WTC11 (cell line): ENCODE results near the gene FUT8. TPM values are rescaled to one million over a fixed set of nuclear protein-coding genes. Genes with fewer than 3 reads are reported as not detected.

Experiments used
- ATAC-seq: fragments of 200-7000 bp; cut with Tn5 transposase; 2 replicates; pipeline ENCODE4 v1.10.0; 2021; ENCODE audit warnings: mild to moderate bottlenecking, moderate library complexity
- CTCF ChIA-PET: fragments of 300-600 bp; sonication (Branson Sonifier 250); formaldehyde crosslinking; loops from one replicate; lab custom pipeline; 2021; ENCODE audit warnings: antibody characterized with exemption; lab: Charles Lee
- POLR2A ChIA-PET: fragments of 350-600 bp; sonication (Branson Sonifier 250); formaldehyde crosslinking; loops from one replicate; lab custom pipeline; 2021; ENCODE audit warnings: antibody characterized with exemption; lab: Charles Lee
- DNase-seq: peaks from one replicate; pipeline ENCODE4 v3.0.0; 2021; ENCODE audit warnings: low spot score
- H3K27ac Mint-ChIP-seq: 2 replicates; pipeline ENCODE4 v1.8.0; 2021; ENCODE audit warnings: mixed read lengths
- H3K27me3 Mint-ChIP-seq: 2 replicates; pipeline ENCODE4 v1.8.0; 2021; ENCODE audit warnings: low read depth, mild to moderate bottlenecking, moderate library complexity, mixed read lengths
- H3K36me3 Mint-ChIP-seq: 2 replicates; pipeline ENCODE4 v1.8.0; 2021; ENCODE audit warnings: mixed read lengths
- H3K4me1 Mint-ChIP-seq: 2 replicates; pipeline ENCODE4 v1.8.0; 2022; ENCODE audit warnings: mixed read lengths
- H3K4me3 Mint-ChIP-seq: 2 replicates; pipeline ENCODE4 v1.8.0; 2021; ENCODE audit warnings: mild to moderate bottlenecking, moderate library complexity, mixed read lengths
- H3K9me3 Mint-ChIP-seq: 2 replicates; pipeline ENCODE4 v1.8.0; 2021; ENCODE audit warnings: mixed read lengths
- ATF1 ChIP-seq: sonication (generic); formaldehyde crosslinking; IDR thresholded peaks from 2 replicates; pipeline ENCODE4 v1.8.1; 2023; ENCODE audit warnings: mild to moderate bottlenecking, moderate library complexity, missing genetic modification reagents
- ATF3 ChIP-seq: sonication (generic); formaldehyde crosslinking; conservative IDR thresholded peaks from 2 replicates; pipeline ENCODE4 v1.8.1; 2022; ENCODE audit warnings: mild to moderate bottlenecking, missing genetic modification reagents
- CBFB ChIP-seq: sonication (generic); formaldehyde crosslinking; IDR thresholded peaks from 2 replicates; pipeline ENCODE4 v1.8.1; 2022; ENCODE audit warnings: mild to moderate bottlenecking, low read depth, missing genetic modification reagents
- CREB1 ChIP-seq: sonication (generic); formaldehyde crosslinking; IDR thresholded peaks from 2 replicates; pipeline ENCODE4 v1.8.0; 2023; ENCODE audit warnings: mild to moderate bottlenecking, missing genetic modification reagents
- EMX1 ChIP-seq: fragments of 250-450 bp; sonication (Bioruptor Pico); IDR thresholded peaks from 2 replicates; pipeline ENCODE4 v1.8.0; 2021; ENCODE audit warnings: mild to moderate bottlenecking
- ERG ChIP-seq: fragments of 250-450 bp; sonication (Bioruptor Pico); IDR thresholded peaks from 2 replicates; pipeline ENCODE4 v1.8.0; 2021; ENCODE audit warnings: mild to moderate bottlenecking
- FOXK1 ChIP-seq: sonication (generic); formaldehyde crosslinking; IDR thresholded peaks from 2 replicates; pipeline ENCODE4 v1.8.0; 2022; ENCODE audit warnings: mild to moderate bottlenecking, moderate library complexity, missing genetic modification reagents
- GRHL2 ChIP-seq: fragments of 250-450 bp; sonication (Bioruptor Pico); IDR thresholded peaks from 2 replicates; pipeline ENCODE4 v1.8.0; 2022; ENCODE audit warnings: mild to moderate bottlenecking, moderate library complexity; ENCODE audit not compliant: insufficient replicate concordance, severe bottlenecking
- IRF2 ChIP-seq: sonication (generic); formaldehyde crosslinking; IDR thresholded peaks from 2 replicates; pipeline ENCODE4 v1.8.0; 2022; ENCODE audit warnings: low read depth, missing genetic modification reagents, borderline replicate concordance
- MXD4 ChIP-seq: fragments of 250-450 bp; sonication (Bioruptor Pico); IDR thresholded peaks from 2 replicates; pipeline ENCODE4 v1.8.0; 2021; ENCODE audit warnings: mild to moderate bottlenecking, moderate library complexity, borderline replicate concordance
- NR1H2 ChIP-seq: sonication (generic); formaldehyde crosslinking; IDR thresholded peaks from 2 replicates; pipeline ENCODE4 v1.9.0; 2021; ENCODE audit warnings: mild to moderate bottlenecking, moderate library complexity, missing genetic modification reagents
- SOX15 ChIP-seq: fragments of 250-450 bp; sonication (Bioruptor Pico); IDR thresholded peaks from 2 replicates; pipeline ENCODE4 v1.9.0; 2021; ENCODE audit warnings: mild to moderate bottlenecking
- ZMAT4 ChIP-seq: fragments of 250-450 bp; sonication (Bioruptor Pico); IDR thresholded peaks from 2 replicates; pipeline ENCODE4 v1.9.0; 2021; ENCODE audit warnings: mild to moderate bottlenecking
- ZNF121 ChIP-seq: sonication (generic); formaldehyde crosslinking; IDR thresholded peaks from 2 replicates; pipeline ENCODE4 v1.8.0; 2023; ENCODE audit warnings: missing genetic modification reagents
- ZNF232 ChIP-seq: sonication (generic); formaldehyde crosslinking; IDR thresholded peaks from 2 replicates; pipeline ENCODE4 v1.8.0; 2022; ENCODE audit warnings: mild to moderate bottlenecking, missing genetic modification reagents
- ZNF512 ChIP-seq: sonication (generic); formaldehyde crosslinking; IDR thresholded peaks from 2 replicates; pipeline ENCODE4 v1.8.1; 2022; ENCODE audit warnings: missing genetic modification reagents, borderline replicate concordance
- ZNF671 ChIP-seq: fragments of 250-450 bp; sonication (Bioruptor Pico); IDR thresholded peaks from 2 replicates; pipeline ENCODE4 v1.8.0; 2021; ENCODE audit warnings: mild to moderate bottlenecking
- total RNA-seq: library from RNA; stranded (reverse); gene quantifications from 3 replicates; pipeline ENCODE4 v1.2.3, GENCODE V29; 2021
- TF ChIP-seq, protein P1 (sequence below): sonication (generic); formaldehyde crosslinking; IDR thresholded peaks from 2 replicates; pipeline ENCODE4 v1.8.0; 2023; ENCODE audit warnings: mild to moderate bottlenecking, missing genetic modification reagents
- TF ChIP-seq, protein P2 (sequence below): fragments of 250-450 bp; sonication (Bioruptor Pico); IDR thresholded peaks from 2 replicates; pipeline ENCODE4 v1.9.0; 2021; ENCODE audit warnings: mild to moderate bottlenecking
- TF ChIP-seq, protein P3 (sequence below): sonication (generic); formaldehyde crosslinking; IDR thresholded peaks from 2 replicates; pipeline ENCODE4 v1.8.0; 2023; ENCODE audit warnings: missing genetic modification reagents, mild to moderate bottlenecking, borderline replicate concordance

Gene FUT8
- total RNA-seq, 1 experiment from 2014 or later: 37.9 TPM

- Mint-ChIP-seq H3K27ac (no peak overlapping the region), H3K36me3 (peaks cover 4% of the 10 kb centered on the region), H3K4me3 (no peak overlapping the region), H3K4me1 (peaks cover 10% of the 10 kb centered on the region), H3K27me3 (no peaks in the 10 kb centered on the region), H3K9me3 (0 out of 2 replicates have a peak, but pooled peaks cover 4% of the 10 kb centered on the region)
- CTCF ChIA-PET: no interaction called here
- no peak for DNase-seq
- TF ChIP-seq CBFB (CRISPR knock-in tag) (no peak), ZNF671 (CRISPR knock-in tag) (no peak), EMX1 (CRISPR knock-in tag) (no peak), SOX15 (CRISPR knock-in tag) (no peak), FOXK1 (CRISPR knock-in tag) (no peak), ZMAT4 (CRISPR knock-in tag) (no peak), NR1H2 (CRISPR knock-in tag) (no peak), ERG (CRISPR knock-in tag) (no peak), ZNF121 (CRISPR knock-in tag) (no peak), ATF1 (no peak), ZNF232 (no peak), ATF3 (CRISPR knock-in tag) (no peak), MXD4 (CRISPR knock-in tag) (no peak), GRHL2 (CRISPR knock-in tag) (no peak), ZNF512 (CRISPR knock-in tag) (no peak), IRF2 (CRISPR knock-in tag) (no peak), CREB1 (CRISPR knock-in tag) (no peak)
- TF ChIP-seq, protein P1, sequence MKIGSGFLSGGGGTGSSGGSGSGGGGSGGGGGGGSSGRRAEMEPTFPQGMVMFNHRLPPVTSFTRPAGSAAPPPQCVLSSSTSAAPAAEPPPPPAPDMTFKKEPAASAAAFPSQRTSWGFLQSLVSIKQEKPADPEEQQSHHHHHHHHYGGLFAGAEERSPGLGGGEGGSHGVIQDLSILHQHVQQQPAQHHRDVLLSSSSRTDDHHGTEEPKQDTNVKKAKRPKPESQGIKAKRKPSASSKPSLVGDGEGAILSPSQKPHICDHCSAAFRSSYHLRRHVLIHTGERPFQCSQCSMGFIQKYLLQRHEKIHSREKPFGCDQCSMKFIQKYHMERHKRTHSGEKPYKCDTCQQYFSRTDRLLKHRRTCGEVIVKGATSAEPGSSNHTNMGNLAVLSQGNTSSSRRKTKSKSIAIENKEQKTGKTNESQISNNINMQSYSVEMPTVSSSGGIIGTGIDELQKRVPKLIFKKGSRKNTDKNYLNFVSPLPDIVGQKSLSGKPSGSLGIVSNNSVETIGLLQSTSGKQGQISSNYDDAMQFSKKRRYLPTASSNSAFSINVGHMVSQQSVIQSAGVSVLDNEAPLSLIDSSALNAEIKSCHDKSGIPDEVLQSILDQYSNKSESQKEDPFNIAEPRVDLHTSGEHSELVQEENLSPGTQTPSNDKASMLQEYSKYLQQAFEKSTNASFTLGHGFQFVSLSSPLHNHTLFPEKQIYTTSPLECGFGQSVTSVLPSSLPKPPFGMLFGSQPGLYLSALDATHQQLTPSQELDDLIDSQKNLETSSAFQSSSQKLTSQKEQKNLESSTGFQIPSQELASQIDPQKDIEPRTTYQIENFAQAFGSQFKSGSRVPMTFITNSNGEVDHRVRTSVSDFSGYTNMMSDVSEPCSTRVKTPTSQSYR (CRISPR knock-in tag): no peak
- TF ChIP-seq, protein P2, sequence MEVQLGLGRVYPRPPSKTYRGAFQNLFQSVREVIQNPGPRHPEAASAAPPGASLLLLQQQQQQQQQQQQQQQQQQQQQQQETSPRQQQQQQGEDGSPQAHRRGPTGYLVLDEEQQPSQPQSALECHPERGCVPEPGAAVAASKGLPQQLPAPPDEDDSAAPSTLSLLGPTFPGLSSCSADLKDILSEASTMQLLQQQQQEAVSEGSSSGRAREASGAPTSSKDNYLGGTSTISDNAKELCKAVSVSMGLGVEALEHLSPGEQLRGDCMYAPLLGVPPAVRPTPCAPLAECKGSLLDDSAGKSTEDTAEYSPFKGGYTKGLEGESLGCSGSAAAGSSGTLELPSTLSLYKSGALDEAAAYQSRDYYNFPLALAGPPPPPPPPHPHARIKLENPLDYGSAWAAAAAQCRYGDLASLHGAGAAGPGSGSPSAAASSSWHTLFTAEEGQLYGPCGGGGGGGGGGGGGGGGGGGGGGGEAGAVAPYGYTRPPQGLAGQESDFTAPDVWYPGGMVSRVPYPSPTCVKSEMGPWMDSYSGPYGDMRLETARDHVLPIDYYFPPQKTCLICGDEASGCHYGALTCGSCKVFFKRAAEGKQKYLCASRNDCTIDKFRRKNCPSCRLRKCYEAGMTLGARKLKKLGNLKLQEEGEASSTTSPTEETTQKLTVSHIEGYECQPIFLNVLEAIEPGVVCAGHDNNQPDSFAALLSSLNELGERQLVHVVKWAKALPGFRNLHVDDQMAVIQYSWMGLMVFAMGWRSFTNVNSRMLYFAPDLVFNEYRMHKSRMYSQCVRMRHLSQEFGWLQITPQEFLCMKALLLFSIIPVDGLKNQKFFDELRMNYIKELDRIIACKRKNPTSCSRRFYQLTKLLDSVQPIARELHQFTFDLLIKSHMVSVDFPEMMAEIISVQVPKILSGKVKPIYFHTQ: no peak
- TF ChIP-seq, protein P3, sequence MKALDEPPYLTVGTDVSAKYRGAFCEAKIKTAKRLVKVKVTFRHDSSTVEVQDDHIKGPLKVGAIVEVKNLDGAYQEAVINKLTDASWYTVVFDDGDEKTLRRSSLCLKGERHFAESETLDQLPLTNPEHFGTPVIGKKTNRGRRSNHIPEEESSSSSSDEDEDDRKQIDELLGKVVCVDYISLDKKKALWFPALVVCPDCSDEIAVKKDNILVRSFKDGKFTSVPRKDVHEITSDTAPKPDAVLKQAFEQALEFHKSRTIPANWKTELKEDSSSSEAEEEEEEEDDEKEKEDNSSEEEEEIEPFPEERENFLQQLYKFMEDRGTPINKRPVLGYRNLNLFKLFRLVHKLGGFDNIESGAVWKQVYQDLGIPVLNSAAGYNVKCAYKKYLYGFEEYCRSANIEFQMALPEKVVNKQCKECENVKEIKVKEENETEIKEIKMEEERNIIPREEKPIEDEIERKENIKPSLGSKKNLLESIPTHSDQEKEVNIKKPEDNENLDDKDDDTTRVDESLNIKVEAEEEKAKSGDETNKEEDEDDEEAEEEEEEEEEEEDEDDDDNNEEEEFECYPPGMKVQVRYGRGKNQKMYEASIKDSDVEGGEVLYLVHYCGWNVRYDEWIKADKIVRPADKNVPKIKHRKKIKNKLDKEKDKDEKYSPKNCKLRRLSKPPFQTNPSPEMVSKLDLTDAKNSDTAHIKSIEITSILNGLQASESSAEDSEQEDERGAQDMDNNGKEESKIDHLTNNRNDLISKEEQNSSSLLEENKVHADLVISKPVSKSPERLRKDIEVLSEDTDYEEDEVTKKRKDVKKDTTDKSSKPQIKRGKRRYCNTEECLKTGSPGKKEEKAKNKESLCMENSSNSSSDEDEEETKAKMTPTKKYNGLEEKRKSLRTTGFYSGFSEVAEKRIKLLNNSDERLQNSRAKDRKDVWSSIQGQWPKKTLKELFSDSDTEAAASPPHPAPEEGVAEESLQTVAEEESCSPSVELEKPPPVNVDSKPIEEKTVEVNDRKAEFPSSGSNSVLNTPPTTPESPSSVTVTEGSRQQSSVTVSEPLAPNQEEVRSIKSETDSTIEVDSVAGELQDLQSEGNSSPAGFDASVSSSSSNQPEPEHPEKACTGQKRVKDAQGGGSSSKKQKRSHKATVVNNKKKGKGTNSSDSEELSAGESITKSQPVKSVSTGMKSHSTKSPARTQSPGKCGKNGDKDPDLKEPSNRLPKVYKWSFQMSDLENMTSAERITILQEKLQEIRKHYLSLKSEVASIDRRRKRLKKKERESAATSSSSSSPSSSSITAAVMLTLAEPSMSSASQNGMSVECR (CRISPR knock-in tag): no peak
- ATAC-seq: no peak
- POLR2A ChIA-PET: no interaction called here
Observed at GRCh38 chr14:65462411-65462810, 49.9 kb downstream of the FUT8 start.
